HG03175 (cell line): Measurements from ENCODE around the gene NPFFR1.
A peak's percentile ranks its signal among the peaks of the same experiment; 100 is the strongest.
"Not testable (repeated sequence)": the region's sequence is repeated elsewhere in the genome, so short reads cannot be mapped to it uniquely, and the experiment has no call there.

ENCODE experiments used
- ATAC-seq: cut with Tn5 transposase; IDR thresholded peaks from one replicate; pipeline ENCODE4 v1.9.1; 2021; ENCODE audit warnings: mild to moderate bottlenecking, moderate library complexity; ENCODE audit not compliant: unreplicated experiment

Gene NPFFR1

DNA sequence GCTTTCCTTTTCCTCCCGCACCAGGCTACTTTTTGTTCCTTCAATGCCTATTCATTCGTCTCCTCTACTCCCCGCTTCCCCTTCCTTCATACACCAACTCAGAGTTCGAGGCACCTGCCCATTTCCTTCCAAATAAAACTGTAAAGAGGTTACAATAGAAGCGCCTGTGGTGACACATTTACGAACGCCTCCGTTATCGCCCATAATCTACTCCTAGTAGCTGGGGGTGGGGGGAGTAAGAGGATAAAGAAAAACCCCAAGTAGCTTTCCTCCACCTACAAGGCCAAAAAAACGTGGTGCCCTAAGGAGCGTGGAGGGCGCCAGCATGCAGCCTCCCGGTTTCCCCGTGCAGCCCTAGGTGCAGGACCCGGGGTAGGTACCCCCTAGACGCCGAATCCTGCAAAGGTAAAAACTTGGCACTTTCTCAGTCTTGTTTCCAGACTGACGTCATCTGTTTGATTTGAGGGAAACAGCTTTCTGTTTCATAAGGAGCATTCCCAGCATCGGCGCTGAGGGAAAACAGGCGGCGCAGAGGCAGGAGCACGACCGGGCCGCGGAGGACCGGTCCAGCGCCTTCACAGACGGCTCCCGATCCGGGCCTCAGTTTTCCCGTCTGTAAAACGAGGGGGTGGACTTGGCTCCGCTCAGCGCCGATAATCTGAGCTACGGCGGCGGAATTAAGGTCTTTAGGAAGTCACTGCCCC, 51.5 kb downstream of the NPFFR1 start:
- ATAC-seq, result no peak

DNA sequence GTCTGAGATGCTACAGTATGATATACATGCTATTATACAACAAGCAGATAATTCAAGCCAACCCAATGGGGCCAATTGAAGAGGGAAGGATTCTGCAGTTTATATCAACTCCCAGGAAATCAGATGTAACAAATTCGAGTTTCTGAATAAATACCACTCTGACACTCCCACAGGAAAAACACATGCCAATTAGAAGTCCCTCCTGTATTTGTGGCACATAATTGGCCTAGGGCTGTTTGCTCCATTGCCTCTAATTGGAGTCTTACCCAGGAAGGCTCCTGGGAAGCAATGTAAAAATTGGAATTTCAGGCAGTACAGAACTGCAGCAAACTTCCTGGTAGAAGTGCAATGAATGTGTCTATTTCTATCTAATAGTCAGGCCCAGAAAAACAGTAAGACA, 55.3 kb downstream of the NPFFR1 start:
- ATAC-seq, result no peak

DNA sequence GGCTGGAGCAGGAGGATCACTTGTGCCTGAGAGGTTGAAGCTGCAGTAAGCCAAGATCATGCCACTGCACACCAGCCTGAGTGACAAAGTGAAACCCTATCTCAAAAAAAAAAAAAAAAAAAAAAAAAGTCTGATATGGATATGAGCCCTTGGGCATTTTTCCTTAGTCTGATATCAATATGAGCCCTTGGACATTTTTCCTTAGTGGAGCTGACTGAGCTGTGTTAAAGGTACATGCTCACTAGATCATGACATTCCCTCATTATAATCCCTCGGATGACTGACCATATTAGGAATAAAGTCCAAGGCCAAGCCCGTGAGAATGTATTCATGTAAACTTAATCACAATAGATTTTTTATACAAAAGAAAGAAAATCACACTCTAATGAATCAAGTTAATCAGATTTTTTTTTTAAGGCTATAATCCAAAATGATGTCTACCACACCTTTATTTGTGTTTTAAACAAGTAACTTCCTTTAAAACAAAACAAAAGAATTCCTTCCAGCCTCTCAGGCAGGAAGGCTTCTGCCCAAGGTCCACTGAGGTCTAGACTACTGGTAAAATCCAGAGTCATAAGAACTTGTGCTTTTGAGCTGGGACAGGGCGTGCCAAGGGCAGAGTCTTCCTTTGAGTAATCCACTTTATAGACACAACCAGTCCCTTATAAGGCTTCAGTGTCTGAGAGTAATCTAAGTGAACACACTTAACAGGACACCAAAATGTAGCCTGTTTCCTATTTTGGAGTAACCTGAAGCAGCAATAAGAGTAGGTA, 56.1 kb downstream of the NPFFR1 start:
- no peak for ATAC-seq

- no peak for ATAC-seq
These were observed 60.1 kb downstream of the NPFFR1 start for GRCh38 chr10:70223728-70224127.

GRCh38 chr10:70222811-70223447, 60.9 kb downstream of the NPFFR1 start:
- ATAC-seq, result not testable (repeated sequence)

- ATAC-seq, result no peak
These were observed 61.4 kb downstream of the NPFFR1 start for GRCh38 chr10:70222340-70222794.

- peak; percentile 30 for ATAC-seq
These were observed 62.8 kb downstream of the NPFFR1 start for GRCh38 chr10:70221030-70221429.

DNA sequence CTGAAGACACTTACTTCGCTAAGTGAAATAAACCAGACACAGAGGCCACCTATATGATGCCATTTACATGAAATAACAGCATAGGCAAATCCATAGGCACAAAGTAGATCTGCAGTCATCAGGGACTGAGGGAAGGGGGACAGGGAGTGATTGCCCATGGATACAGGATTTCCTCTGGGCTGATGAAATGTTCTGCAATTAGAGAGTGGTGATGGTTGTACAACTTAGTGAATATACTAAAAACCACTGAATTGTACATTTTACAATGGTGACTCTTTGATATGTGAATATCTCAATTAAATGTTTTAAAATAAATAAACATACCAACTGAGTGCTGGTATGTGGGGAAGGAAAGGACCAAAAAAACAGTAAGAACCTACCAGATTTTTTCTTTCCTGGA, 70.9 kb downstream of the NPFFR1 start:
- ATAC-seq, result no peak

DNA sequence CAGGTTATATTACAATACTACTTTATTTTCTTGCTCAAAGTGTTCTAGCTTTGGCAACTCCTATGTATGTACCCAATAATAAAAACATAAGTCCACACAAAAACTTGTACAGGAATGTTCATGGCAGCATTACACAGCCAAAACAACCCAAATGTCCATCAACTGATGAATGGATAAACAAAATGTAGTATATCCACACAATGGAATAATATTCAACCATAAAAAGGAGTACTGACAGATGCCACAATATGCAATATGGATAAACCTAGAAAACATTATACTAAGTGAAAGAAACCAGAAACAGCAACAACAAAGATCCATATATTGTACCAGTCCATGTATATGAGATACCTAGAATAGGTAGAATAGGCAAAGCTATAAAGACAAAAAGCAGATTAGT, 71.5 kb downstream of the NPFFR1 start:
- no peak for ATAC-seq

- no peak for ATAC-seq
These were observed 77.0 kb downstream of the NPFFR1 start for GRCh38 chr10:70206762-70207161.

GRCh38 chr10:70201105-70201504, 82.7 kb downstream of the NPFFR1 start:
- ATAC-seq, result no peak

GRCh38 chr10:70198696-70199466, 84.9 kb downstream of the NPFFR1 start:
- no peak for ATAC-seq
